HUES48 (cell line): ENCODE data around the gene ACKR1.

Source experiments
- H3K27ac ChIP-seq: one replicate; pipeline ENCODE4 v1.7.0; 2013; ENCODE audit warnings: low read depth, low read length, inconsistent platforms
- H3K27me3 ChIP-seq: 2 replicates; pipeline ENCODE4 v1.6.1; 2013; ENCODE audit warnings: mild to moderate bottlenecking, low read length; ENCODE audit not compliant: control insufficient read depth, insufficient read depth
- H3K36me3 ChIP-seq: 2 replicates; pipeline ENCODE4 v1.6.1; 2013; ENCODE audit warnings: low read length; ENCODE audit not compliant: control insufficient read depth, insufficient read depth
- H3K4me1 ChIP-seq: 2 replicates; pipeline ENCODE4 v1.6.1; 2013; ENCODE audit warnings: mild to moderate bottlenecking, low read length; ENCODE audit not compliant: control insufficient read depth, insufficient read depth
- H3K4me3 ChIP-seq: 2 replicates; pipeline ENCODE4 v1.5.1; 2013; ENCODE audit warnings: mild to moderate bottlenecking, low read depth, low read length
- H3K9ac ChIP-seq: 2 replicates; pipeline ENCODE4 v1.6.1; 2013; ENCODE audit warnings: mild to moderate bottlenecking, low read depth, low read length, moderate library complexity
- H3K9me3 ChIP-seq: 2 replicates; pipeline ENCODE4 v1.6.1; 2013; ENCODE audit warnings: low read length; ENCODE audit not compliant: control insufficient read depth, insufficient read depth

The ACKR1 gene

DNA sequence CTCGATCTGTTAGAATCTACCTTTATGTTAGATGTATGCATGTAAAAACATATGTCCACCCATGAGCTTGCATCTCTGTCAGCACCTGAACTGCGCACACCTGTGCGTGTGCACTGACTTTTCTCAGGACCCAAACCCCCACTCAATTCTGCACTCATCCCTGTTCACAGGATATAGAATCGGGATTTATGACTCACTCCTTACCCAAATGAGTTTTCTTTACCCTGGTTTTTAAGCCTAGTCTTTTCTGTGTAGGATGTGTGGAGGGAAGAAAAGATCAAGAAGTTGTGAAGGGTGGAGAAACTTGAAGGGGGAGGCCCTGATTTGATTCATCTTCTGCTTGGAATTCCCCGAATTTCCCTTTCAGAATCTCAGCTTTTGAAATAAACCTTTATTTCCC lies 2.4 kb downstream of the ACKR1 start:
- Histone ChIP-seq H3K9me3 (no peaks in the 10 kb centered on the region), H3K27ac (no peak overlapping the region), H3K4me3 (no peak overlapping the region), H3K4me1 (peaks cover 16% of the 10 kb centered on the region), H3K9ac (no peak overlapping the region), H3K36me3 (no peaks in the 10 kb centered on the region), H3K27me3 (no peaks in the 10 kb centered on the region)

DNA sequence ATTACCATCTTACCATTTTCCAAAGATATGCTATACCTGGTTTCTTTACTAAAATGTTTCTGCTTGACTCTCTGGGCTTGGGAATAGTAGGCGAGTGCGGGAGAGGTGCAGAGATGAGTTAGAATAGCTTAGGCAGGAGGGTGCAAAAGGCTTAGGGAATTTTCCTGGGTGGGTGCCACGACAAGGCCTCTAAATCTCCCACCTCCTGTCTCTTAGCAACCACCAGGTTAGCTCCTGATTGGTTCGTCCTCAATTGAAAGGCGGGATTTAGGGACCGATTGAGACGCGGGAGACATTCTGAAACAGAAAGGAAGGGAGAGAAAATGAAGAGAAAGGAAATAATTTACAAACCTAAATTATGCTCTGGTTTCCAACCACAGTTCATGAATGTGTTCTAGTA lies 3.1 kb downstream of the ACKR1 start:
- peak overlapping the region; percentile 56 for H3K4me3 ChIP-seq
- H3K36me3 ChIP-seq: no peaks in the 10 kb centered on the region
- no peaks in the 10 kb centered on the region for H3K27me3 ChIP-seq
- H3K4me1 ChIP-seq: peaks cover 16% of the 10 kb centered on the region
- H3K9me3 ChIP-seq: no peaks in the 10 kb centered on the region
- no peak overlapping the region for H3K27ac ChIP-seq
- no peak overlapping the region for H3K9ac ChIP-seq

DNA sequence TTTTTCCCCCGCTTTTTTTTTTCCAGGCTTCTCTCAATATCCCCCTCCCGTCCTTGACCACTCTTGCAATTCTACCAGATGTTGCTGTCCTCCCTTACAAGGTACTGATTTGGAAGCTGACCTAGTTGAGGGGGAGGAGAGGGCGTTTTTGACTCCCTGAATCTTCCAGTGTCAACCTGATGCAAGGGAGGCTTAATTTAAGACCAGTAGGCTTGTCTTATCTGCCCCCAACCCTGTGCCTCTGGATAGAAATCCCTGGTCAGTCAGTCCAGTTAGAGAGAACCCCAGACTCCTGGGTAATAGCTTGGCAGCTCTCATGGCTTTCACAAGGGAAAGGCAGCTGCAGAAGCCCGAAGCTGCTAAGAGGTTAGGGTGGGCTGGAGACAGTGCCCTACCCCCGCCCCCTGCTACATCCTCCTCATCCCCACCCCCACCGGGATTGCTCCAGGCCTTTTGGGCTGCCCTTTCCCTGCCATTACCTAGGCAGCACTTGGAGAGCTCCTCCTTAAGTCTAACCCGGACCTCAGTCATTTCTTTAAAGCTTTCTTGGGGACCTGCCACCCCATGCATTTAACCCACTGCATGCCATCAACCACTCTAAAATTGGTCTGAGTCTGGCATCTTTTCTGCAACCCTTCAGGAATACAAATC lies 3.6 kb downstream of the ACKR1 start:
- H3K4me3 ChIP-seq: peak overlapping the region; percentile 56

GRCh38 chr1:159209061-159209460 lies 4.4 kb downstream of the ACKR1 start:
- no peak overlapping the region for H3K27ac ChIP-seq
- H3K36me3 ChIP-seq: no peaks in the 10 kb centered on the region
- no peaks in the 10 kb centered on the region for H3K9me3 ChIP-seq
- no peak overlapping the region for H3K9ac ChIP-seq
- H3K4me3 ChIP-seq: no peak overlapping the region
- peaks cover 16% of the 10 kb centered on the region for H3K4me1 ChIP-seq
- no peaks in the 10 kb centered on the region for H3K27me3 ChIP-seq

More for the DNA sequence above, 3.6 kb downstream of the ACKR1 start:
- H3K36me3 ChIP-seq: no peaks in the 10 kb centered on the region
- no peak overlapping the region for H3K9ac ChIP-seq
- H3K9me3 ChIP-seq: no peaks in the 10 kb centered on the region
- H3K27me3 ChIP-seq: no peaks in the 10 kb centered on the region
- H3K27ac ChIP-seq: no peak overlapping the region
- peaks cover 16% of the 10 kb centered on the region for H3K4me1 ChIP-seq

DNA sequence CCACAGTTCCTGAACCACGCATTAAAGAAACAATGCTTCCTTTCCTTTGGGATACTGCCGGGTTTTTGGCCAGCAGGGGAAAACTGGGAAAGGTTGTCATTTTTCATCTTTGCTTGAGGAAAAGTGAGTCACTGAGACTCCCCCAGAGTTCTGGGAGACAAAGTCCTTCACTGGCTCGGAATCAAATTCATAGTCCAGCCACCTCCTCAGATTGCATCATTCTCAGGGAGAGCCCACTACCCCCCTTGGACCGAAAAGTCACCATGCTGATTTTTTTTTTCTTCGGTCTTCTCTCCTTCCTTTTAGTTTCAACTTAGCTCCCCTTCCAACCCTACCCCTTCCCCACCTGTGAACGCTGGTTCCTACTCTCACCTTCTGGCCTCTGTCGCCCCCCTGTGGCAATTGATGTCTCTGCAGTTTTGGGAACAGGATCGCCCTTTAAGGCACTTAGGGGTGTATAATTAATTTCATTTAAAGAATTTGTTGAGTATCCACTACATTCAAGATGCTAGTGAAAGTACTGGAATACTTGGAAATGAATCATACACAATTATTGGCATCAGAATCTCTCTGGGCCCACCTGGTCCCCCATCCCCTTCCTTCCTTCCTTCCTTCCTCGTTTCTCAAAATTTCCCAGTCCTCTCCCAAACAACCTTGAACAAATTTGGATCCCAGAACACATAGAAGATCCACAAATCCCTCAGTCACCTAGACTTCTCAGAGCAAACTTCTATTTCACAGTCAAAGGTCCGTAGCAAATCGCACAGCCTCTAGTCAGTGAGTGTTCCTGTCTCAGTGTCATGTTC lies 6.9 kb downstream of the ACKR1 start:
- Histone ChIP-seq H3K27ac (peak overlapping the region; percentile 28), H3K4me1 (peaks cover 16% of the 10 kb centered on the region)

GRCh38 chr1:159212596-159212995 lies 7.9 kb downstream of the ACKR1 start:
- H3K4me1 ChIP-seq: peaks cover 16% of the 10 kb centered on the region

More for the DNA sequence above, 6.9 kb downstream of the ACKR1 start:
- Histone ChIP-seq H3K27me3 (no peaks in the 10 kb centered on the region), H3K4me3 (peak overlapping the region; percentile 39), H3K36me3 (no peaks in the 10 kb centered on the region), H3K9ac (no peak overlapping the region), H3K9me3 (no peaks in the 10 kb centered on the region)

GRCh38 chr1:159214149-159214760 lies 9.6 kb downstream of the ACKR1 start:
- H3K9me3 ChIP-seq: no peaks in the 10 kb centered on the region
- no peak overlapping the region for H3K4me3 ChIP-seq
- peaks cover 16% of the 10 kb centered on the region for H3K4me1 ChIP-seq
- no peak overlapping the region for H3K27ac ChIP-seq
- no peak overlapping the region for H3K9ac ChIP-seq
- no peaks in the 10 kb centered on the region for H3K27me3 ChIP-seq
- no peaks in the 10 kb centered on the region for H3K36me3 ChIP-seq

More at GRCh38 chr1:159212596-159212995, 7.9 kb downstream of the ACKR1 start:
- Histone ChIP-seq H3K9ac (no peak overlapping the region), H3K36me3 (no peaks in the 10 kb centered on the region), H3K27ac (no peak overlapping the region), H3K27me3 (no peaks in the 10 kb centered on the region), H3K4me3 (no peak overlapping the region), H3K9me3 (no peaks in the 10 kb centered on the region)

DNA sequence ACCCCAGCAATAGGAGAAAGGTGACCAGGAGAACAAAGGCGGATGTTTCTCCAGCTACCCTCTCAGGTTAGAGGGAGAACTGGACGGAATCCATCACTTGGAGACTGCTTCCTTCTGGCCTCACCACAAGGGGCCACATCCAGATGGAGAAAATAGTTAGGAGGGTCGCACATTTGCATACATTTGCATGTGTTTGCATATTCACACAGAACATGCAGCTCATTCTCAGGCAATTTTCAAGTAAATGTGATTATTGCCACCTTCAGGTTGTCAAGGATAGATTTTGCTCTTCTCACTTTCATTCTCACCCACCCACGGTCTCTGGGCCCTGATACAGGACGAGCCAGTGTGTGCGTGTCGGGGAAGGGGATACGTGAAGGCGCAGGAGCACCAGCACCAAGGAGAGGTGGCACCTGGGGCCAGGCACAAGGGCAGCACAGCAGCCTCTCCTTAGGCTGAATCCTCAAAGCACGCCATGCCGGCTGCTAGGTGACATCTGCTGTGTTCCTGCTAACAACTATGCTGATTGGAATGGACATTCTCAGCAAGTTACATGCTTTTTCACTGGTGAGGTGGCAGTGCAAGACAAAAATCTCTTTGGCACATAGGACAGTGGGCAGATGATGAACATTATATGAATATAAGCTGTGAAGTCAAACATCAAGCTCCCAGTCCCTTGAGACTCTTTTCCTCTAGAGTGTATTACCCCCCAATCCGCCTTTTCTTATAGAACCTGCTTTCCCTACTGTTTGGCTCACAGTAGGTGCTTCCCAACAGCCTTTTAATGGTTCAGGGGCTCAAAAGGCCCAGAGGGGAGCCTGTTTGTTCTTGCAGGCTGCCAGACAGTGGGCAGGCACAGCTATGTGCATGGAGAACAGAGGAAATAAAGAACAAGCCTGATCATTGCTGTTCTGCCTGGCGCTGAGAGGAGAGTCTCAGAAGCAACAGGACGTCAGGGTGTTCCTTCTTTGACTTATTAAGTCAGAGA lies 14.3 kb downstream of the ACKR1 start:
- H3K27ac ChIP-seq: peak overlapping the region; percentile 74
- H3K9ac ChIP-seq: no peak overlapping the region
- H3K4me3 ChIP-seq: peak overlapping the region; percentile 20
- H3K27me3 ChIP-seq: no peaks in the 10 kb centered on the region
- H3K36me3 ChIP-seq: no peaks in the 10 kb centered on the region
- H3K9me3 ChIP-seq: no peaks in the 10 kb centered on the region
- H3K4me1 ChIP-seq: peaks cover 25% of the 10 kb centered on the region

- Histone ChIP-seq H3K36me3 (no peaks in the 10 kb centered on the region), H3K9me3 (no peaks in the 10 kb centered on the region), H3K9ac (no peak overlapping the region), H3K4me3 (no peak overlapping the region), H3K4me1 (peaks cover 25% of the 10 kb centered on the region), H3K27me3 (no peaks in the 10 kb centered on the region), H3K27ac (no peak overlapping the region)
Measured at GRCh38 chr1:159222075-159222865, 17.6 kb downstream of the ACKR1 start.

DNA sequence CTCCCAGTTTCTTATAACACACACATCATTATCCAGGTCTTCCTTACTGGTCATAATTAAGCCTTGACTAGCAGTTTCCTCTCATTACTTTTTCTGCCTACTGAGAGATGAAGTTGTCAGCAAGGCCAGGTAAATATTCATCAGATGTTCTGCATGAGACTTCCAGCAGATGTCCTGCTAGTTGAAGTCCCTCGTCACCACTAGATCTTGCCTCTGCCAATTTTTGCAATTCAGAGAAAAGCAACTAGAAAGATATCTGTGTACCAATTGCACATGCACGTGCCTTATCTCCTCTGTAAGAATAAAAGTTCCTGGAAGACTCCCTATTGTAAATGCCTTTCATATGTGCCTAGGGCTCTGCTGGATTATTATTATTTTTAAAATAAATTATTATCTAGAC lies 18.3 kb downstream of the ACKR1 start:
- Histone ChIP-seq H3K27me3 (no peaks in the 10 kb centered on the region), H3K4me3 (no peak overlapping the region), H3K9ac (no peak overlapping the region), H3K36me3 (no peaks in the 10 kb centered on the region), H3K4me1 (peaks cover 32% of the 10 kb centered on the region), H3K27ac (no peak overlapping the region), H3K9me3 (no peaks in the 10 kb centered on the region)
